Measurements from ENCODE around the gene PPP4R4.
"Not testable (repeated sequence)": the region's sequence is repeated elsewhere in the genome, so short reads cannot be mapped to it uniquely, and the experiment has no call there.

The PPP4R4 gene

GRCh38 chr14:94276898-94277561, 102.9 kb downstream of the PPP4R4 start:
- DNase-seq (ENCODE audit: low read depth): not testable (repeated sequence)

- DNase-seq (ENCODE audit: low read depth): no peak
Measured at GRCh38 chr14:94278731-94279130, 104.6 kb downstream of the PPP4R4 start.

- no peak for DNase-seq (ENCODE audit: low read depth)
Measured at GRCh38 chr14:94282991-94283723, 109.0 kb downstream of the PPP4R4 start.

- DNase-seq (ENCODE audit: low read depth): no peak
Measured at GRCh38 chr14:94284221-94284620, 110.1 kb downstream of the PPP4R4 start.

- DNase-seq (ENCODE audit: low read depth): no peak
Measured at GRCh38 chr14:94285158-94285557, 111.0 kb downstream of the PPP4R4 start.

GRCh38 chr14:94288610-94289465, 114.7 kb downstream of the PPP4R4 start:
- no peak for DNase-seq (ENCODE audit: low read depth)

GRCh38 chr14:94290197-94290596, 116.1 kb downstream of the PPP4R4 start:
- no peak for DNase-seq (ENCODE audit: low read depth)

GRCh38 chr14:94291159-94291905, 117.2 kb downstream of the PPP4R4 start:
- DNase-seq (ENCODE audit: low read depth): no peak

- DNase-seq (ENCODE audit: low read depth): no peak
Measured at GRCh38 chr14:94291906-94292525, 117.9 kb downstream of the PPP4R4 start.

- DNase-seq (ENCODE audit: low read depth): no peak
Measured at GRCh38 chr14:94292526-94292871, 118.4 kb downstream of the PPP4R4 start.

- DNase-seq (ENCODE audit: low read depth): no peak
Measured at GRCh38 chr14:94292872-94293577, 118.9 kb downstream of the PPP4R4 start, which contains the start of gene SERPINA10. SERPINA10 (minus strand) TSS chr14:94293268; CDS start chr14:94290593, 2,675 bp downstream.

- no peak for DNase-seq (ENCODE audit: low read depth)
Measured at GRCh38 chr14:94293578-94293924, 119.4 kb downstream of the PPP4R4 start.

GRCh38 chr14:94295360-94296180, 121.4 kb downstream of the PPP4R4 start:
- no peak for DNase-seq (ENCODE audit: low read depth)

GRCh38 chr14:94296181-94296545, 122.0 kb downstream of the PPP4R4 start:
- DNase-seq (ENCODE audit: low read depth): not testable (repeated sequence)

- DNase-seq (ENCODE audit: low read depth): no peak
Measured at GRCh38 chr14:94298130-94298529, 124.0 kb downstream of the PPP4R4 start.

GRCh38 chr14:94303111-94303510, 129.0 kb downstream of the PPP4R4 start:
- DNase-seq (ENCODE audit: low read depth): no peak

GRCh38 chr14:94304243-94304642, 130.1 kb downstream of the PPP4R4 start:
- no peak for DNase-seq (ENCODE audit: low read depth)

- no peak for DNase-seq (ENCODE audit: low read depth)
Measured at GRCh38 chr14:94305620-94306019, 131.5 kb downstream of the PPP4R4 start.

GRCh38 chr14:94306047-94306978, 132.2 kb downstream of the PPP4R4 start:
- DNase-seq (ENCODE audit: low read depth): no peak

All from stimulated activated CD8-positive, alpha-beta memory T cell treated with anti-CD3 and anti-CD28 coated beads, Interleukin-4, amount 100 ng/mL, for 24 hours (primary cell).